A673 (cell line): ENCODE results near the gene SLC2A9. TPM values are rescaled to one million over a fixed set of nuclear protein-coding genes. Genes with fewer than 3 reads are reported as not detected.

Experiments
- BruUV-seq: library from RNA; stranded (reverse); fragments of 400-500 nt; replicated peaks from 2 replicates; lab custom pipeline; 2021; lab: Mats Ljungman, UMichigan
- CTCF ChIA-PET: fragments of 300-600 bp; sonication (Branson Sonifier 250); formaldehyde crosslinking; loops from one replicate; lab custom pipeline; 2022; ENCODE audit warnings: antibody characterized with exemption; lab: Charles Lee
- POLR2A ChIA-PET: fragments of 300-600 bp; sonication (Branson Sonifier 250); formaldehyde crosslinking; loops from one replicate; lab custom pipeline; 2022; ENCODE audit warnings: antibody characterized with exemption; ENCODE audit not compliant: low non-redundant PET; lab: Charles Lee
- DNase-seq: peaks from one replicate; pipeline ENCODE4 v3.0.0-alpha.2; 2015; ENCODE audit warnings: low spot score
- H3K27ac ChIP-seq: fragments of 200-600 bp; sonication (generic); 2 replicates; pipeline ENCODE4 v1.5.1; 2016; ENCODE audit warnings: mixed run types, low read depth, mild to moderate bottlenecking, mixed read lengths, antibody characterized with exemption, low read length; ENCODE audit not compliant: poor library complexity, severe bottlenecking
- H3K27me3 ChIP-seq: fragments of 200-600 bp; sonication (generic); replicated peaks from 2 replicates; pipeline ENCODE4 v1.6.1; 2017; ENCODE audit warnings: mixed run types, low read depth, mild to moderate bottlenecking, mixed read lengths, antibody characterized with exemption, low read length; ENCODE audit not compliant: insufficient read depth, poor library complexity
- H3K36me3 ChIP-seq: fragments of 200-600 bp; sonication (generic); 2 replicates; pipeline ENCODE4 v1.6.1; 2016; ENCODE audit warnings: mixed run types, mild to moderate bottlenecking, mixed read lengths, antibody characterized with exemption, low read length; ENCODE audit not compliant: insufficient read depth, poor library complexity, severe bottlenecking
- H3K4me1 ChIP-seq: fragments of 200-600 bp; sonication (generic); 2 replicates; pipeline ENCODE4 v1.6.1; 2017; ENCODE audit warnings: mixed run types, mild to moderate bottlenecking, mixed read lengths, antibody characterized with exemption, low read length; ENCODE audit not compliant: insufficient read depth, poor library complexity, severe bottlenecking
- H3K4me3 ChIP-seq: fragments of 200-600 bp; sonication (generic); 2 replicates; pipeline ENCODE4 v1.5.1; 2016; ENCODE audit warnings: low read depth, mixed run types, mild to moderate bottlenecking, mixed read lengths, low read length; ENCODE audit not compliant: poor library complexity, severe bottlenecking
- H3K9me3 ChIP-seq: fragments of 200-600 bp; sonication (generic); 2 replicates; pipeline ENCODE4 v1.6.1; 2016; ENCODE audit warnings: mixed run types, low read depth, mild to moderate bottlenecking, mixed read lengths, antibody characterized with exemption, low read length; ENCODE audit not compliant: poor library complexity, severe bottlenecking
- CTCF ChIP-seq: fragments of 300-800, 200-600 bp; sonication (generic); conservative IDR thresholded peaks from 2 replicates; pipeline ENCODE4 v1.5.1; 2017; ENCODE audit warnings: low read depth, mild to moderate bottlenecking, antibody characterized with exemption, low read length, moderate library complexity, mixed read lengths
- EZH2 ChIP-seq: fragments of 200-600 bp; sonication (generic); IDR thresholded peaks from 2 replicates; pipeline ENCODE4 v1.6.1; 2017; ENCODE audit warnings: borderline replicate concordance, low read depth, mild to moderate bottlenecking, mixed read lengths, antibody characterized with exemption, low read length; ENCODE audit not compliant: poor library complexity, severe bottlenecking
- intact Hi-C: fragments of 100-400 bp; cut with micrococcal nuclease; formaldehyde crosslinking; loops from one replicate; pipeline ENCODE4 v1.10.0; 2022; ENCODE audit not compliant: unreplicated experiment
- total RNA-seq: library from RNA; stranded (reverse); gene quantifications from 2 replicates; pipeline ENCODE4 v1.2.3, GENCODE V29; 2021

SLC2A9 gene
- total RNA-seq, 1 experiment from 2014 or later, result not detected

- no peak for DNase-seq
- Histone ChIP-seq H3K4me3 (no peak overlapping the region), H3K9me3 (no peaks in the 10 kb centered on the region), H3K36me3 (no peaks in the 10 kb centered on the region), H3K4me1 (no peaks in the 10 kb centered on the region), H3K27ac (no peak overlapping the region), H3K27me3 (peaks cover 5% of the 10 kb centered on the region)
- ChIA-PET POLR2A (no interaction called here), CTCF (no interaction called here)
- TF ChIP-seq CTCF (no peak), EZH2 (no peak)
- BruUV-seq, result no TSS peak
- intact Hi-C loops, result no loop called here
These were observed 14.5 kb downstream of the SLC2A9 start for GRCh38 chr4:10006601-10007435.

DNA sequence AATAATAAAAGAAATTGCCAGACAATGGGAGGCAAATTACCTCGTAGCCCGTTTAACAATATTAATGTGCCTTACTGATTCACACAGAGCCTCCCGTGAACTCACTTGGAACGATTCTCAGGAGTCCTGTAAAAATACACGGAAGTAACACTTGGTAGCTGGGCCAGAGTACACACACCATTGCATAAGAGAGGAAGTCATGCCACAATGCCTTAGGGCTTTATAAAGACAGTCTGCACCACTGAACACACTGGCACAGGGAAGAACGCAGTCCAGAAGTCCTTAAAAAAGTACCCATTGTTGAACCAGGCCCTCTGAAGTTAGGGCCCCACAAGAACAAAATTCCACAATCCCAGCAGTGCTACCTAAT is 15.1 kb downstream of the SLC2A9 start:
- H3K27ac ChIP-seq, result no peak overlapping the region
- H3K36me3 ChIP-seq, result no peaks in the 10 kb centered on the region
- POLR2A ChIA-PET, result no interaction called here
- intact Hi-C loops, result no loop called here
- H3K4me1 ChIP-seq, result no peaks in the 10 kb centered on the region
- H3K9me3 ChIP-seq, result no peaks in the 10 kb centered on the region
- peaks cover 5% of the 10 kb centered on the region for H3K27me3 ChIP-seq
- no peak overlapping the region for H3K4me3 ChIP-seq
- CTCF ChIA-PET, result no interaction called here
- peak; percentile 15 for DNase-seq
- TF ChIP-seq EZH2, result no peak
- no peak for TF ChIP-seq CTCF
- BruUV-seq, result no TSS peak

DNA sequence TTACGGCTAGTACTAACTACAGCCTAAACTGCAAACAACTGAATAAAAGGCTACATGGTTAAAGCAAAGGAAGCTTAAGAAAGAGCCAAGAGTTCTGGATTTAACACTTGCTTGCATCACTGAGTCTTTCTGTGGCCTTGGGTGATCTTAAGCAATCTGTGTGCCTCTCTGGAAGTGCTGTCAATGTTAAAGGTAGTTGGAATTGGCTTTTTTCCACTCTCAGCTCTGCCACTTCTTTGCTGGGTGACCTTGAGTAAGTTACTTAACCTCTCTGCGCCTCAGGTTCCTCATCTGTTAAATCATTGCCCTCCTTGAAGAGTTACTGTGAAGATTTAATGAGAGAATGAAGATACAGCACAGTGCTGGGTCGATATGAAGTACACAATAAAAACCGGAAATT is 15.7 kb downstream of the SLC2A9 start:
- intact Hi-C loops, result no loop called here
- ChIA-PET POLR2A (no interaction called here), CTCF (no interaction called here)
- no peak for DNase-seq
- H3K27me3 ChIP-seq, result peaks cover 5% of the 10 kb centered on the region
- H3K9me3 ChIP-seq, result no peaks in the 10 kb centered on the region
- no TSS peak for BruUV-seq
- H3K4me1 ChIP-seq, result no peaks in the 10 kb centered on the region
- H3K4me3 ChIP-seq, result no peak overlapping the region
- H3K36me3 ChIP-seq, result no peaks in the 10 kb centered on the region
- no peak for TF ChIP-seq EZH2
- TF ChIP-seq CTCF, result no peak
- H3K27ac ChIP-seq, result no peak overlapping the region
